ENCODE results near the gene FTMT.

The FTMT gene

GRCh38 chr5:121819682-121820261 lies 31.9 kb upstream of the FTMT start:
- no peak overlapping the region for H3K9ac ChIP-seq (ENCODE audit: low read depth, low read length, poor library complexity)
- H2BK15ac ChIP-seq (ENCODE audit: low read length), result no peak overlapping the region
- H3K4me1 ChIP-seq (ENCODE audit: control insufficient read depth in 2 of 2, insufficient read depth in 1 of 2, low read depth in 1 of 2, low read length in 2 of 2), result no peaks in the 10 kb centered on the region
- DNase-seq (ENCODE audit: low spot score), result no peak
- no peak overlapping the region for H3K4me2 ChIP-seq (ENCODE audit: insufficient read depth, low read length, poor library complexity, severe bottlenecking)
- no peaks in the 10 kb centered on the region for H3K27me3 ChIP-seq (ENCODE audit: control insufficient read depth in 3 of 3, insufficient read depth in 3 of 3, low read depth in 1 of 3, low read length in 3 of 3)
- H2BK120ac ChIP-seq (ENCODE audit: low read depth, low read length), result no peak overlapping the region
- no peak overlapping the region for H3K4ac ChIP-seq (ENCODE audit: low read length)
- H3K4me3 ChIP-seq (ENCODE audit: low read length in 2 of 2), result no peak overlapping the region
- WGBS, 2 donors (ENCODE audit: extremely low coverage in 2 of 2, insufficient read length in 2 of 2, insufficient replicate concordance in 1 of 2), result no CpG with 5 or more reads among the region's 5 CpGs
- H3K23ac ChIP-seq (ENCODE audit: low read depth, low read length, poor library complexity), result no peak overlapping the region
- H2BK5ac ChIP-seq (ENCODE audit: low read length), result no peak overlapping the region
- H4K91ac ChIP-seq (ENCODE audit: low read depth, low read length, poor library complexity), result no peak overlapping the region
- no peak overlapping the region for H3K27ac ChIP-seq (replicated peaks; ENCODE audit: low read length)
- H3K18ac ChIP-seq (ENCODE audit: low read length), result no peak overlapping the region
- no peaks in the 10 kb centered on the region for H3K79me1 ChIP-seq (ENCODE audit: low read depth, low read length)
- H2AK5ac ChIP-seq (ENCODE audit: low read depth, low read length), result no peak overlapping the region
- H3K36me3 ChIP-seq (replicated peaks in 1 of 2; ENCODE audit: control insufficient read depth in 2 of 2, insufficient read depth in 2 of 2, low read length in 2 of 2), result no peaks in the 10 kb centered on the region
- no peak overlapping the region for H2AFZ ChIP-seq (ENCODE audit: low read length)
- no peaks in the 10 kb centered on the region for H3K9me3 ChIP-seq (replicated peaks in 1 of 2; ENCODE audit: control insufficient read depth in 2 of 2, insufficient read depth in 1 of 2, low read depth in 1 of 2, low read length in 2 of 2)
- H4K8ac ChIP-seq (ENCODE audit: low read depth, low read length), result no peak overlapping the region
- no peak overlapping the region for H2BK12ac ChIP-seq (ENCODE audit: low read length)
- no peak overlapping the region for H3K14ac ChIP-seq (ENCODE audit: low read length)

- Histone ChIP-seq H3K79me1 (ENCODE audit: low read depth, low read length) (no peaks in the 10 kb centered on the region), H2AFZ (ENCODE audit: low read length) (no peak overlapping the region), H3K18ac (ENCODE audit: low read length) (no peak overlapping the region), H3K27me3 (ENCODE audit: control insufficient read depth in 3 of 3, insufficient read depth in 3 of 3, low read depth in 1 of 3, low read length in 3 of 3) (no peaks in the 10 kb centered on the region), H2BK12ac (ENCODE audit: low read length) (no peak overlapping the region), H4K91ac (ENCODE audit: low read depth, low read length, poor library complexity) (no peak overlapping the region), H3K27ac (replicated peaks; ENCODE audit: low read length) (no peak overlapping the region), H2BK5ac (ENCODE audit: low read length) (no peak overlapping the region), H3K9me3 (replicated peaks in 1 of 2; ENCODE audit: control insufficient read depth in 2 of 2, insufficient read depth in 1 of 2, low read depth in 1 of 2, low read length in 2 of 2) (no peaks in the 10 kb centered on the region), H3K9ac (ENCODE audit: low read depth, low read length, poor library complexity) (no peak overlapping the region), H3K4ac (ENCODE audit: low read length) (no peak overlapping the region), H3K36me3 (replicated peaks in 1 of 2; ENCODE audit: control insufficient read depth in 2 of 2, insufficient read depth in 2 of 2, low read length in 2 of 2) (no peaks in the 10 kb centered on the region), H3K23ac (ENCODE audit: low read depth, low read length, poor library complexity) (no peak overlapping the region), H3K4me3 (ENCODE audit: low read length in 2 of 2) (no peak overlapping the region), H3K14ac (ENCODE audit: low read length) (no peak overlapping the region), H3K4me1 (ENCODE audit: control insufficient read depth in 2 of 2, insufficient read depth in 1 of 2, low read depth in 1 of 2, low read length in 2 of 2) (no peaks in the 10 kb centered on the region), H2BK120ac (ENCODE audit: low read depth, low read length) (no peak overlapping the region), H2AK5ac (ENCODE audit: low read depth, low read length) (no peak overlapping the region), H2BK15ac (ENCODE audit: low read length) (no peak overlapping the region), H3K4me2 (ENCODE audit: insufficient read depth, low read length, poor library complexity, severe bottlenecking) (no peak overlapping the region), H4K8ac (ENCODE audit: low read depth, low read length) (no peak overlapping the region)
- WGBS, 2 donors (ENCODE audit: extremely low coverage in 2 of 2, insufficient read length in 2 of 2, insufficient replicate concordance in 1 of 2), result no CpG with 5 or more reads among the region's 1 CpG
- no peak for DNase-seq (ENCODE audit: low spot score)
Measured at GRCh38 chr5:121833617-121834016, 18.1 kb upstream of the FTMT start.

- no peak overlapping the region for H2AFZ ChIP-seq (ENCODE audit: low read length)
- H3K4me2 ChIP-seq (ENCODE audit: insufficient read depth, low read length, poor library complexity, severe bottlenecking), result no peak overlapping the region
- H3K27me3 ChIP-seq (ENCODE audit: control insufficient read depth in 3 of 3, insufficient read depth in 3 of 3, low read depth in 1 of 3, low read length in 3 of 3), result no peaks in the 10 kb centered on the region
- no peak for DNase-seq (ENCODE audit: low spot score)
- no peaks in the 10 kb centered on the region for H3K9me3 ChIP-seq (replicated peaks in 1 of 2; ENCODE audit: control insufficient read depth in 2 of 2, insufficient read depth in 1 of 2, low read depth in 1 of 2, low read length in 2 of 2)
- H3K4me1 ChIP-seq (ENCODE audit: control insufficient read depth in 2 of 2, insufficient read depth in 1 of 2, low read depth in 1 of 2, low read length in 2 of 2), result no peaks in the 10 kb centered on the region
- H4K91ac ChIP-seq (ENCODE audit: low read depth, low read length, poor library complexity), result no peak overlapping the region
- H2BK120ac ChIP-seq (ENCODE audit: low read depth, low read length), result no peak overlapping the region
- no peak overlapping the region for H3K18ac ChIP-seq (ENCODE audit: low read length)
- no peaks in the 10 kb centered on the region for H3K79me1 ChIP-seq (ENCODE audit: low read depth, low read length)
- no peak overlapping the region for H3K14ac ChIP-seq (ENCODE audit: low read length)
- H3K4ac ChIP-seq (ENCODE audit: low read length), result no peak overlapping the region
- no peak overlapping the region for H2BK15ac ChIP-seq (ENCODE audit: low read length)
- no peaks in the 10 kb centered on the region for H3K36me3 ChIP-seq (replicated peaks in 1 of 2; ENCODE audit: control insufficient read depth in 2 of 2, insufficient read depth in 2 of 2, low read length in 2 of 2)
- H2BK5ac ChIP-seq (ENCODE audit: low read length), result no peak overlapping the region
- H2BK12ac ChIP-seq (ENCODE audit: low read length), result no peak overlapping the region
- no peak overlapping the region for H3K4me3 ChIP-seq (ENCODE audit: low read length in 2 of 2)
- no CpG with 5 or more reads among the region's 2 CpGs for WGBS, 2 donors (ENCODE audit: extremely low coverage in 2 of 2, insufficient read length in 2 of 2, insufficient replicate concordance in 1 of 2)
- no peak overlapping the region for H2AK5ac ChIP-seq (ENCODE audit: low read depth, low read length)
- H3K23ac ChIP-seq (ENCODE audit: low read depth, low read length, poor library complexity), result no peak overlapping the region
- H4K8ac ChIP-seq (ENCODE audit: low read depth, low read length), result no peak overlapping the region
- H3K9ac ChIP-seq (ENCODE audit: low read depth, low read length, poor library complexity), result no peak overlapping the region
- H3K27ac ChIP-seq (replicated peaks; ENCODE audit: low read length), result no peak overlapping the region
Measured at GRCh38 chr5:121834021-121834420, 17.7 kb upstream of the FTMT start.

GRCh38 chr5:121841892-121842291 lies 9.8 kb upstream of the FTMT start:
- Histone ChIP-seq H3K9me3 (replicated peaks in 1 of 2; ENCODE audit: control insufficient read depth in 2 of 2, insufficient read depth in 1 of 2, low read depth in 1 of 2, low read length in 2 of 2) (no peaks in the 10 kb centered on the region), H2AK5ac (ENCODE audit: low read depth, low read length) (no peak overlapping the region), H2BK15ac (ENCODE audit: low read length) (no peak overlapping the region), H3K36me3 (replicated peaks in 1 of 2; ENCODE audit: control insufficient read depth in 2 of 2, insufficient read depth in 2 of 2, low read length in 2 of 2) (no peaks in the 10 kb centered on the region), H4K91ac (ENCODE audit: low read depth, low read length, poor library complexity) (no peak overlapping the region), H2AFZ (ENCODE audit: low read length) (no peak overlapping the region), H4K8ac (ENCODE audit: low read depth, low read length) (no peak overlapping the region), H3K4me1 (ENCODE audit: control insufficient read depth in 2 of 2, insufficient read depth in 1 of 2, low read depth in 1 of 2, low read length in 2 of 2) (no peaks in the 10 kb centered on the region), H3K23ac (ENCODE audit: low read depth, low read length, poor library complexity) (no peak overlapping the region), H3K18ac (ENCODE audit: low read length) (no peak overlapping the region), H3K79me1 (ENCODE audit: low read depth, low read length) (no peaks in the 10 kb centered on the region), H3K4me2 (ENCODE audit: insufficient read depth, low read length, poor library complexity, severe bottlenecking) (no peak overlapping the region), H3K27ac (replicated peaks; ENCODE audit: low read length) (no peak overlapping the region), H3K27me3 (ENCODE audit: control insufficient read depth in 3 of 3, insufficient read depth in 3 of 3, low read depth in 1 of 3, low read length in 3 of 3) (no peaks in the 10 kb centered on the region), H2BK120ac (ENCODE audit: low read depth, low read length) (no peak overlapping the region), H3K14ac (ENCODE audit: low read length) (no peak overlapping the region), H3K4me3 (ENCODE audit: low read length in 2 of 2) (no peak overlapping the region), H3K4ac (ENCODE audit: low read length) (no peak overlapping the region), H2BK5ac (ENCODE audit: low read length) (no peak overlapping the region), H3K9ac (ENCODE audit: low read depth, low read length, poor library complexity) (no peak overlapping the region), H2BK12ac (ENCODE audit: low read length) (no peak overlapping the region)
- no peak for DNase-seq (ENCODE audit: low spot score)

Data from neuronal stem cell (in vitro differentiated cells).